Esophagus squamous epithelium (tissue), 4 donors: ENCODE results near the gene ACSL3.

ENCODE experiments used
- CTCF ChIP-seq, 6 experiments: fragments of 450-650 bp in 4 of 6; fragments of 200-600 bp in 2 of 6; sonication (generic) in 2 of 6; IDR thresholded peaks; one replicate each; pipeline ENCODE4 v1.5.1; 2016 to 2019; ENCODE audit warnings: antibody characterized with exemption in 6 of 6, mild to moderate bottlenecking in 4 of 6, moderate library complexity in 4 of 6
- POLR2A ChIP-seq, 4 donors: fragments of 450-650 bp; IDR thresholded peaks; one replicate each; pipeline ENCODE4 v1.6.1; 2017; ENCODE audit warnings: antibody characterized with exemption in 4 of 4, mild to moderate bottlenecking in 4 of 4, moderate library complexity in 3 of 4

- TF ChIP-seq CTCF (IDR thresholded peaks at IDR 0.05): no peak
- no peak for TF ChIP-seq POLR2A (IDR thresholded peaks at IDR 0.05)
Measured at GRCh38 chr2:222827417-222827816, 33.4 kb upstream of the ACSL3 start.
